OCI-LY3 (cell line): ENCODE results near the gene DNAJA4.

Source experiments
- H2AFZ ChIP-seq: fragments of 200-600, 300-600 bp; shearing (Covaris generic); 2 replicates; pipeline ENCODE4 v1.6.0; 2014; ENCODE audit warnings: antibody characterized with exemption, low read depth, low read length
- H3K27ac ChIP-seq: fragments of 200-600, 300-600 bp; sonication (generic); 2 replicates; pipeline ENCODE4 v1.5.1; 2014; ENCODE audit warnings: mild to moderate bottlenecking, low read length, moderate library complexity, mixed read lengths
- H3K27me3 ChIP-seq: fragments of 200-600, 300-600 bp; sonication (generic); 2 replicates; pipeline ENCODE4 v1.6.1; 2014; ENCODE audit warnings: low read depth, low read length, mixed read lengths
- H3K36me3 ChIP-seq: fragments of 200-600, 300-600 bp; sonication (generic); replicated peaks from 2 replicates; pipeline ENCODE3; 2014; ENCODE audit warnings: low read depth, low read length, mixed read lengths
- H3K4me1 ChIP-seq: fragments of 300-600, 200-600 bp; sonication (generic); 2 replicates; pipeline ENCODE4 v1.6.1; 2014; ENCODE audit warnings: low read length, mixed read lengths
- H3K4me2 ChIP-seq: fragments of 200-600, 300-600 bp; sonication (generic); 2 replicates; pipeline ENCODE4 v1.6.1; 2014; ENCODE audit warnings: low read length, mixed read lengths
- H3K4me3 ChIP-seq: fragments of 300-600, 200-600 bp; sonication (generic); 2 replicates; pipeline ENCODE4 v1.5.1; 2014; ENCODE audit warnings: antibody characterized with exemption, mild to moderate bottlenecking, low read length, moderate library complexity
- H3K79me2 ChIP-seq: fragments of 300-600, 200-600 bp; shearing (Covaris generic); 2 replicates; pipeline ENCODE4 v1.6.1; 2014; ENCODE audit warnings: mild to moderate bottlenecking, low read length, mixed read lengths
- H3K9ac ChIP-seq: fragments of 300-600, 200-600 bp; shearing (Covaris generic); 2 replicates; pipeline ENCODE4 v1.6.0; 2014; ENCODE audit warnings: mild to moderate bottlenecking, low read length, moderate library complexity
- H3K9me3 ChIP-seq: fragments of 200-600, 300-600 bp; shearing (Covaris generic); 2 replicates; pipeline ENCODE4 v1.6.1; 2014; ENCODE audit warnings: low read length, mixed read lengths; ENCODE audit not compliant: insufficient read depth
- H4K20me1 ChIP-seq: fragments of 200-600, 300-600 bp; sonication (generic); 2 replicates; pipeline ENCODE4 v1.6.1; 2016; ENCODE audit warnings: low read length, mixed read lengths; ENCODE audit not compliant: insufficient read depth
- CTCF ChIP-seq: fragments of 200-600, 300-600 bp; sonication (generic); IDR thresholded peaks from 2 replicates; pipeline ENCODE4 v1.5.1; 2014; ENCODE audit warnings: antibody characterized with exemption, low read length, low read depth
- EZH2phosphoT487 ChIP-seq: fragments of 200-600 bp; shearing (Covaris generic); IDR thresholded peaks from 2 replicates; pipeline ENCODE4 v1.6.1; 2018; ENCODE audit warnings: antibody characterized with exemption, mixed run types, low read depth

The DNAJA4 gene

GRCh38 chr15:78266229-78266628 is 1.9 kb downstream of the DNAJA4 start:
- no peak overlapping the region for H3K27ac ChIP-seq
- H3K9me3 ChIP-seq = no peaks in the 10 kb centered on the region
- H3K36me3 ChIP-seq = no peaks in the 10 kb centered on the region
- no peak overlapping the region for H3K4me2 ChIP-seq
- no peaks in the 10 kb centered on the region for H3K4me1 ChIP-seq
- no peaks in the 10 kb centered on the region for H4K20me1 ChIP-seq
- no peak for TF ChIP-seq CTCF
- no peak for TF ChIP-seq EZH2phosphoT487
- no peak overlapping the region for H2AFZ ChIP-seq
- H3K79me2 ChIP-seq = no peaks in the 10 kb centered on the region
- peaks cover 6% of the 10 kb centered on the region; the same call in 1 of the 2 replicates for H3K27me3 ChIP-seq
- no peak overlapping the region for H3K9ac ChIP-seq
- no peak overlapping the region for H3K4me3 ChIP-seq

- H3K36me3 ChIP-seq = no peaks in the 10 kb centered on the region
- TF ChIP-seq CTCF = no peak
- TF ChIP-seq EZH2phosphoT487 = no peak
- peaks cover 6% of the 10 kb centered on the region; the same call in 1 of the 2 replicates for H3K27me3 ChIP-seq
- no peak overlapping the region for H3K27ac ChIP-seq
- no peak overlapping the region for H3K4me2 ChIP-seq
- no peaks in the 10 kb centered on the region for H3K79me2 ChIP-seq
- H3K9ac ChIP-seq = no peak overlapping the region
- no peaks in the 10 kb centered on the region for H3K9me3 ChIP-seq
- no peak overlapping the region for H2AFZ ChIP-seq
- no peak overlapping the region for H3K4me3 ChIP-seq
- H4K20me1 ChIP-seq = no peaks in the 10 kb centered on the region
- no peaks in the 10 kb centered on the region for H3K4me1 ChIP-seq
Measured at GRCh38 chr15:78266806-78267205, 2.4 kb downstream of the DNAJA4 start.

DNA sequence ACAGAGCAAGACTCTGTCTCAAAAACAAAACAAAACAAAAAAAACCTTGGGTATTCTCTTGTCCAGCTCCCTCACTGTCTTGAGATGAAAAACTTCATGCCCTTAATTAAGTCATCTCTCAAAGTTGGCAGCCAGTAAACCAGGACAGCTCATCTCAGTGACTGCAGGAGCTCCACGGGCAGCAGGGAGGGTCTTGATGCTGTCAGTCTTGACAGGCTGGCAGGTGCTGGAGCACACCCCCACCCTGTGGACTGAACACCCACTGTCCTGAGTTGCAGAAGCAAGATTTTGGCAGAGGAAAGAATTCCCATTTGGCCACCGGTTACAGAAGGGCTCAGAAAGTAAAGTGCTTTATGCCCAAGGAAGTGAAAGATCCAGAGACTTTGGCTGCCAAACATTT is 8.0 kb downstream of the DNAJA4 start:
- no peak overlapping the region for H3K9ac ChIP-seq
- no peaks in the 10 kb centered on the region for H4K20me1 ChIP-seq
- no peaks in the 10 kb centered on the region for H3K9me3 ChIP-seq
- H3K79me2 ChIP-seq = no peaks in the 10 kb centered on the region
- TF ChIP-seq CTCF (no peak), EZH2phosphoT487 (no peak)
- no peak overlapping the region for H3K27ac ChIP-seq
- H3K4me2 ChIP-seq = no peak overlapping the region
- no peaks in the 10 kb centered on the region for H3K4me1 ChIP-seq
- 0 out of 2 replicates have a peak, but pooled peaks cover 3% of the 10 kb centered on the region for H3K27me3 ChIP-seq
- H3K4me3 ChIP-seq = no peak overlapping the region
- H2AFZ ChIP-seq = no peak overlapping the region
- H3K36me3 ChIP-seq = no peaks in the 10 kb centered on the region

DNA sequence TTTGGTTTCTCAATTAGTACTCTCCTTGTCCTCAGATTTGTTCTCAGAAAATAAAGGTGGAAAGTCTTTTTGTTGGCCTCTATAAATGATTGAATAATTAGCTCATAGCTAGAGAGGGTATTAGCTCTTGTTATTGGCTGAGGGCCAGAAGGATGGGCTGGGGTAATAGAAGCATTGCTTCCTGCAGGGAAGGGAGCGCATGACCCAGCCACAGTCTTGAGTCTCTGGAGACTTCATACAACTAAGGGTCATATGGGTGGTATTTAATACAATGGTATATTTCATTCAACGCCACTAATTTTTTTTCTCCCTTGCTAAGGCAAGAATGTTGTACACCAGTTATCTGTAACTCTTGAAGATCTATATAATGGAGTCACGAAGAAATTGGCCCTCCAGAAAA is 8.4 kb downstream of the DNAJA4 start:
- H3K27ac ChIP-seq = no peak overlapping the region
- no peaks in the 10 kb centered on the region for H3K79me2 ChIP-seq
- H3K4me2 ChIP-seq = no peak overlapping the region
- H4K20me1 ChIP-seq = no peaks in the 10 kb centered on the region
- no peak overlapping the region for H2AFZ ChIP-seq
- H3K4me1 ChIP-seq = no peaks in the 10 kb centered on the region
- no peak overlapping the region for H3K4me3 ChIP-seq
- no peaks in the 10 kb centered on the region for H3K9me3 ChIP-seq
- H3K36me3 ChIP-seq = no peaks in the 10 kb centered on the region
- H3K9ac ChIP-seq = no peak overlapping the region
- H3K27me3 ChIP-seq = 0 out of 2 replicates have a peak, but pooled peaks cover 3% of the 10 kb centered on the region
- TF ChIP-seq EZH2phosphoT487 = no peak
- TF ChIP-seq CTCF = no peak
